SU-DHL-6 (cell line): ENCODE results near the gene ACSS1.

Experiments
- H2AFZ ChIP-seq: fragments of 200-600 bp; sonication (generic); 2 replicates; pipeline ENCODE4 v1.6.1; 2014; ENCODE audit warnings: low read depth, mild to moderate bottlenecking, moderate library complexity, mixed read lengths, antibody characterized with exemption, low read length; ENCODE audit not compliant: severe bottlenecking
- H3F3A ChIP-seq: fragments of 200-600 bp; shearing (Covaris generic); 2 replicates; pipeline ENCODE4 v1.6.0; 2016; ENCODE audit warnings: antibody characterized with exemption, mild to moderate bottlenecking; ENCODE audit not compliant: insufficient read depth
- H3K27ac ChIP-seq: fragments of 200-600 bp; sonication (generic); 2 replicates; pipeline ENCODE4 v1.5.1; 2016; ENCODE audit warnings: low read depth, mild to moderate bottlenecking, low read length, moderate library complexity, mixed read lengths
- H3K27me3 ChIP-seq: fragments of 200-600 bp; sonication (generic), shearing (Covaris generic); 2 replicates; pipeline ENCODE4 v1.6.0; 2014; ENCODE audit warnings: mild to moderate bottlenecking, low read length
- H3K36me3 ChIP-seq: fragments of 200-600 bp; sonication (generic); 2 replicates; pipeline ENCODE4 v1.6.1; 2014; ENCODE audit warnings: mild to moderate bottlenecking, low read length, mixed read lengths
- H3K4me2 ChIP-seq: fragments of 300-600, 200-600 bp; shearing (Covaris generic), sonication (generic); 2 replicates; pipeline ENCODE4 v1.6.0; 2014; ENCODE audit warnings: low read length, low read depth, mild to moderate bottlenecking; ENCODE audit not compliant: poor library complexity, severe bottlenecking
- H3K4me3 ChIP-seq: fragments of 200-600 bp; sonication (generic); 2 replicates; pipeline ENCODE4 v1.5.1; 2014; ENCODE audit warnings: antibody characterized with exemption, low read length, mild to moderate bottlenecking, mixed read lengths; ENCODE audit not compliant: insufficient read depth, poor library complexity, severe bottlenecking
- H3K79me2 ChIP-seq: fragments of 200-600 bp; sonication (generic); 2 replicates; pipeline ENCODE4 v1.6.1; 2014; ENCODE audit warnings: mild to moderate bottlenecking, low read length, moderate library complexity; ENCODE audit not compliant: insufficient read depth
- H3K9ac ChIP-seq: fragments of 200-600 bp; sonication (generic); 2 replicates; pipeline ENCODE4 v1.7.0; 2014; ENCODE audit warnings: mild to moderate bottlenecking, low read length
- H3K9me2 ChIP-seq: fragments of 200-600 bp; sonication (generic); replicated peaks from 2 replicates; pipeline ENCODE4 v1.6.1; 2014; ENCODE audit warnings: low read length; ENCODE audit not compliant: insufficient read depth
- H3K9me3 ChIP-seq: fragments of 200-600 bp; sonication (generic); 2 replicates; pipeline ENCODE4 v1.6.1; 2014; ENCODE audit warnings: low read length, mixed read lengths; ENCODE audit not compliant: insufficient read depth
- H4K20me1 ChIP-seq: fragments of 200-600 bp; sonication (generic); 2 replicates; pipeline ENCODE4 v1.6.1; 2014; ENCODE audit warnings: low read depth, mild to moderate bottlenecking, antibody characterized with exemption, low read length, moderate library complexity, mixed read lengths
- EZH2phosphoT487 ChIP-seq: fragments of 200-600 bp; sonication (generic), shearing (Covaris generic); conservative IDR thresholded peaks from 2 replicates; pipeline ENCODE4 v1.6.1; 2018; ENCODE audit warnings: mild to moderate bottlenecking, antibody characterized with exemption, low read length, moderate library complexity, mixed read lengths
- TF ChIP-seq, protein P1 (sequence below): fragments of 200-600 bp; sonication (generic); IDR thresholded peaks from one replicate; pipeline ENCODE4 v1.5.1; 2017; ENCODE audit warnings: antibody characterized with exemption, mild to moderate bottlenecking, low read length, moderate library complexity; ENCODE audit not compliant: insufficient read depth, poor library complexity, severe bottlenecking

Gene ACSS1

DNA sequence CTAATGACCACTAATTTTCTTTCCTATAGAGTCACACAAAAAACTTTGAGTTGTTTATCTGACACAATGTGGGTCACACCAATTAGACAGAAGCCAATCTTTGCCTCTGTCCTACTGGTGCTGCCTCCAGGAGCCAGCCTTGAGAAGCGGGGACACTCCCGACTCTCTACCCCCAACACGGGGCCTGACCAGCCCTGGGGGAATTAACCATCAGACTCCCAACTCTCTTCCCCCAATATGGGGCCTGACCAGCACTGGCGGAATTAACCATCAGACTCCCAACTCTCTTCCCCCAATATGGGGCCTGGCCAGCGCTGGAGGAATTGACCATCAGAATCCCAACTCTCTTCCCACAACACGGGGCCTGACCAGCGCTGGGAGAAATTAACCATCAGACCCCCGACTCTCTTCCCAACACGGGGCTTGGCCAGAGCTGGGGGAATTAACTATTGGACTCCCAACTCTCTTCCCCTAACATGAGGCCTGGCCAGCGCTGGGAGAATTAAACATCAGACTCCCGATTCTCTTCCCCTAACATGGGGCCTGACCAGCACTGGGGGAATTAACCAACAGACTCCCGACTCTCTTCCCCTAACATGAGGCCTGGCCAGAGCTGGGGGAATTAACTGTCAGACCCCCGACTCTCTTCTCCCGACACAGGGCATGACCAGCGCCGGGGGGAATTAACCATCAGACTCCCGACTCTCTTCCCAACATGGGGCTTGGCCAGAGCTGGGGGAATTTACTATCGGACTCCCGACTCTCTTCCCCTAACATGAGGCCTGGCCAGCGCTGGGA is 96.4 kb downstream of the ACSS1 start:
- Histone ChIP-seq H4K20me1 (no peaks in the 10 kb centered on the region), H3K27me3 (no peaks in the 10 kb centered on the region), H3F3A (no peaks in the 10 kb centered on the region), H3K36me3 (no peaks in the 10 kb centered on the region), H3K4me2 (no peak overlapping the region), H3K79me2 (no peaks in the 10 kb centered on the region), H3K9me3 (no peaks in the 10 kb centered on the region), H3K4me3 (no peak overlapping the region), H3K9ac (no peak overlapping the region), H3K27ac (no peak overlapping the region), H3K9me2 (no peaks in the 10 kb centered on the region), H2AFZ (no peak overlapping the region)
- TF ChIP-seq, protein P1, sequence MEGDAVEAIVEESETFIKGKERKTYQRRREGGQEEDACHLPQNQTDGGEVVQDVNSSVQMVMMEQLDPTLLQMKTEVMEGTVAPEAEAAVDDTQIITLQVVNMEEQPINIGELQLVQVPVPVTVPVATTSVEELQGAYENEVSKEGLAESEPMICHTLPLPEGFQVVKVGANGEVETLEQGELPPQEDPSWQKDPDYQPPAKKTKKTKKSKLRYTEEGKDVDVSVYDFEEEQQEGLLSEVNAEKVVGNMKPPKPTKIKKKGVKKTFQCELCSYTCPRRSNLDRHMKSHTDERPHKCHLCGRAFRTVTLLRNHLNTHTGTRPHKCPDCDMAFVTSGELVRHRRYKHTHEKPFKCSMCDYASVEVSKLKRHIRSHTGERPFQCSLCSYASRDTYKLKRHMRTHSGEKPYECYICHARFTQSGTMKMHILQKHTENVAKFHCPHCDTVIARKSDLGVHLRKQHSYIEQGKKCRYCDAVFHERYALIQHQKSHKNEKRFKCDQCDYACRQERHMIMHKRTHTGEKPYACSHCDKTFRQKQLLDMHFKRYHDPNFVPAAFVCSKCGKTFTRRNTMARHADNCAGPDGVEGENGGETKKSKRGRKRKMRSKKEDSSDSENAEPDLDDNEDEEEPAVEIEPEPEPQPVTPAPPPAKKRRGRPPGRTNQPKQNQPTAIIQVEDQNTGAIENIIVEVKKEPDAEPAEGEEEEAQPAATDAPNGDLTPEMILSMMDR = no peak

DNA sequence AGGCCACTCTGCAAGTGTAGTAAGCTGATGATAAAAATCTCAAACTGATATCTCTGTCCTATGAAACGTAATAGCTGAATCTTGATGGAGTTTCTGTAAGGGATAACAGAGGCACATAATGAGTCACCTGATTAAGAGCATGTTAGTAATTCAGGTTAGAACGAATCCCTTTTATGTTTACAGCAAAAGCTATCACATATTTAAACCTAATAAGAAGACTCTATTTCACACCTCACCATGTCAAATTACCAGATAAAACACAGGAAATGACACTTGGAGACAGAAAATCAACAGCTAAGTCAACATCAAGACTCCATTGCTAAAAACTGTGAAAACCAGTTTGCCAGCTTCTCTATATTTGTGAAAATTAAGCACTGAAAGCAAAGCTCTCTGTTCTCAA is 97.1 kb downstream of the ACSS1 start:
- Histone ChIP-seq H3K9me2 (no peaks in the 10 kb centered on the region), H3K79me2 (no peaks in the 10 kb centered on the region), H3K9ac (no peak overlapping the region), H2AFZ (no peak overlapping the region), H3K4me3 (no peak overlapping the region), H3K9me3 (no peaks in the 10 kb centered on the region), H3K27ac (no peak overlapping the region), H3K27me3 (no peaks in the 10 kb centered on the region), H3F3A (no peaks in the 10 kb centered on the region), H3K4me2 (no peak overlapping the region), H4K20me1 (no peaks in the 10 kb centered on the region), H3K36me3 (no peaks in the 10 kb centered on the region)
- TF ChIP-seq, protein P1 = no peak
- TF ChIP-seq EZH2phosphoT487 = no peak

DNA sequence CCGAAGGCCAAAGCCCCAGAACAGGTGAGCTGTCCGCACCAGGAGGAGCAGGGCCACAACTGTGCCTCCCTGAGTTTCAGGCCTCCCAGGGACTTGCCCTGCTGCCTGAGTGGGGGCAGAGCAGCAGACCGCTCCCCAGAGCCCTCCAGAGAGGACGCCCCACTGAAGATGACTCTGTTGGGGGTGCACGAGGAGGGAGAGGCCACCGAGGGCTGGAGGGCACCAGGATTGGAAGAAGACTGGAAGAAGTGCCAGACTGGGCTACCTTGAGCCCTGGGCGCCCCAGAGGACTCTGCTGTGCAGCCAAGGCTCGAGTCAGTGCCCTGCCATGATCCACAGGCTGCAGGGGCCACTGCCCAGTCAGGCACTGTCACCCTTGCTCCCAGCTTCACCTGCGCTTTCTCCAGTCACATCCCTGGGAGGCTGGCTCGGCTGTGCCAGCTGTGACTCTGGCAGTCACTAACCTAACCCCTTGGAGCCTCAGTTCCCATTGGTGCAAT is 97.6 kb downstream of the ACSS1 start:
- no peak for TF ChIP-seq EZH2phosphoT487
- TF ChIP-seq, protein P1 = no peak
- Histone ChIP-seq H3K79me2 (no peaks in the 10 kb centered on the region), H3K27me3 (no peaks in the 10 kb centered on the region), H4K20me1 (no peaks in the 10 kb centered on the region), H3K4me3 (no peak overlapping the region), H3K4me2 (no peak overlapping the region), H3K9ac (no peak overlapping the region), H3K27ac (no peak overlapping the region), H3K36me3 (no peaks in the 10 kb centered on the region), H2AFZ (no peak overlapping the region), H3K9me3 (no peaks in the 10 kb centered on the region), H3F3A (no peaks in the 10 kb centered on the region), H3K9me2 (no peaks in the 10 kb centered on the region)
